GM23248 (cell line): ENCODE data around the gene KIAA1671.

ENCODE experiments used
- EZH2 ChIP-seq: fragments of 200-600 bp; sonication (generic); IDR thresholded peaks from 2 replicates; pipeline ENCODE4 v1.6.1; 2018; ENCODE audit warnings: antibody characterized with exemption, mild to moderate bottlenecking; ENCODE audit not compliant: insufficient read depth, poor library complexity, severe bottlenecking
- EZH2phosphoT487 ChIP-seq: fragments of 200-600 bp; sonication (generic); IDR thresholded peaks from 2 replicates; pipeline ENCODE4 v1.6.1; 2018; ENCODE audit warnings: antibody characterized with exemption, moderate library complexity, mild to moderate bottlenecking, low read depth; ENCODE audit not compliant: insufficient read depth

DNA sequence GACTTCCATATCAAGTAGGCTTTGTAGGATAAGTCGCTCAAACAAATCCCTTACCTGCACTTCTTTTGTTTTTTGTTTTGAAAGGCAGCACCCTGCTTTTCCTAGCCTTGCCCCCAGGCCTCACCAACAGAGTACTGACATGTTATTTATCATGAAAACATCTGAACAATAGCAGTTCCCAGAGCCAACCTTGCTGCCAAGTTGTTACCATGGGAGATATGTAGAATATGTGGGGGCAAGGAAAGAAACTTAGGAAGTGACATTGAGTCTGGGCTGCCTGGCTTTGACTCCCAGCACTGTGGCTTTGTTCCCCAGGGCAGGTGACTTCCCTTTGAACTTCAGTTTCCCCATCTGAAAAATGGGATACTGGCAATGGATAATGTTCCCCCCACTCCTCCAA, 193.8 kb downstream of the KIAA1671 start:
- TF ChIP-seq EZH2 (no peak), EZH2phosphoT487 (no peak)
